COLO668 (cell line): Measurements from ENCODE around the gene PSEN1.
"Not testable (repeated sequence)": the region's sequence is repeated elsewhere in the genome, so short reads cannot be mapped to it uniquely, and the experiment has no call there.

Source experiments
- DNase-seq: peaks from one replicate; lab custom pipeline; 2025; ENCODE audit not compliant: unreplicated experiment; lab: John Stamatoyannopoulos, UW

Gene PSEN1

DNA sequence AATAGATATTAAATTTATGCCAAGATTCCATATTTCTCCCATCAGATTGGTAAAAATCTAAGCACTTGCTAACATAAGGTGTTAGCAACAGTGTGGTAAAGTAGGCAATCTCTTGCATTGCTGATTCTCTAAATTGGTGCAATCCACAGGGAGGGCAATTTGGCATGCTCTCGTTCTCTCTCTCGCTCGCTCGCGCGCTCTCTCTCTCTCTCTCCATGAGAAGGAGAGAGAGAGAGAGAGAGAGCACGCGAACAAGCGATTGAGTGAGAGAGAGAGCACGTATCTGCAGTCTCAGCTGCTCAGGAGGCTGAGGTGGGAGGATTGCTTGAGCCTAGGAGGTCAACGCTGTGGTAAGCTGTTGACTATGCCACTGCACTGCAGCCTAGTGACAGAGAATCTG lies 25.9 kb downstream of the PSEN1 start:
- no peak for DNase-seq

DNA sequence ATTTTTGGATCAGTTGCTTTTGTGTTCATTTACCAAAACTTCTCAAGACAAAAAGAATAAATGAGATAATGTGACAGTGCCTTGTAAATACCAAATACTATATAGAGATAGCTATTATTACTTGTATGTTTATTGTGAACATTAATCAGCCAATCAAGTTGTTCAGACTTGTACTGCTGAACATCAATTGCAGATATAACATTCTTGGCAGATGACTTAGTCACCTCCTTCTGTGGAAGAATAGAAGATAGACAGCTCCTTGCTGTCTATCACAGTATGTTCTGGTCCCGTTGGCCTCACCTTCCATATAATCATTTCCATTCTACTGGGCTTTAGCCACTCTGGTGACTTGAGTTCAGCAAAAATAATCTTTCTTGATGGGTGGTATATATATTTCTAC lies 30.1 kb downstream of the PSEN1 start:
- no peak for DNase-seq

DNA sequence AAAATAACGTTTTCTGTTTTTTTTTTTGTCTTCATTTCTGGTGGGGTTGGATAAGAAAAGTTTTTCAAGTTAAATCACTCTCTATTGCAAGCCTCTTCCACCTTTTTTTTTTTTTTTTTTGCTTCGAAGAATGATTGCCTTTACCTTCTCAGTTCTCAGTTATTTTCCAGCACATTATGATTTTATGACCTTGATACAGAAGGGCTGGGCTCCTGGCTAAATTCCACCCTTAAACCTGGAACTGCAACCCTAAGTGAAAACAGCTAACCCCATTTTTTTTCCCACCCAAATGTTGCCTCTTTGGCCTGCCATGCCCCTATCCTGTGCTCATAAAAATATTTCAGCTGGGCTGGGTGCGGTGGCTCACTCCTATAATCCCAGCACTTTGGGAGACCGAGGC lies 31.4 kb downstream of the PSEN1 start:
- no peak for DNase-seq

DNA sequence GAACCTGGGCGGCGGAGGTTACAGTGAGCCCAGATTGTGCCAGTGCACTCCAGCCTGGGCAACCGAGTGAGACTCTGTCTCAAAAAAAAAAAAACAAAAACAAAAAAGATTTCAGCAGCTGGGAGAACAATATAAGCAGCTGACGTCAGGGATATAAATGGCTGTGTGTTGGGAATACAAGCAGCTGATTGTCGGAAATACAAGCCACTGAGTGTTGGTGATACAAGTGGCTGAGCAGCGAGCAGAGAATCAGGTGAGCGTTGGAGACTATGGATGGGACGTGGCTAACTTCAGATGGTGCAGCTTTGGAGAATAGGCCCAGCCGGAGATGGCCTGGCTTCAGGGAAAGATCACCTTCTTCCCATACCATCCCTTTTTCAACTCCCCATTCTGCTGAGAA lies 32.0 kb downstream of the PSEN1 start:
- no peak for DNase-seq

GRCh38 chr14:73168691-73169090 lies 32.4 kb downstream of the PSEN1 start:
- no peak for DNase-seq

DNA sequence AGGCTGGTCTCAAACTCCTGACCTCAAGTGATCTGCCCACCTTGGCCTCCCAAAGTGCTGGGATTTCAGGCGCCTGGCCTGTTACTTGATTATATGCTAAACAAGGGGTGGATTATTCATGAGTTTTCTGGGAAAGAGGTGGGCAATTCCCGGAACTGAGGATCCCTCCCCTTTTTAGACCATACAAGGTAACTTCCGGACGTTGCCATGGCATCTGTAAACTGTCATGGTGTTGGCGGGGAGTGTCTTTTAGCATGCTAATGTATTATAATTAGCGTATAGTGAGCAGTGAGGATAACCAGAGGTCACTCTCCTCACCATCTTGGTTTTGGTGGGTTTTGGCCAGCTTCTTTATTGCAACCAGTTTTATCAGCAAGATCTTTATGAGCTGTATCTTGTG lies 33.5 kb downstream of the PSEN1 start:
- DNase-seq, result not testable (repeated sequence)

GRCh38 chr14:73170686-73171085 lies 34.4 kb downstream of the PSEN1 start:
- no peak for DNase-seq

DNA sequence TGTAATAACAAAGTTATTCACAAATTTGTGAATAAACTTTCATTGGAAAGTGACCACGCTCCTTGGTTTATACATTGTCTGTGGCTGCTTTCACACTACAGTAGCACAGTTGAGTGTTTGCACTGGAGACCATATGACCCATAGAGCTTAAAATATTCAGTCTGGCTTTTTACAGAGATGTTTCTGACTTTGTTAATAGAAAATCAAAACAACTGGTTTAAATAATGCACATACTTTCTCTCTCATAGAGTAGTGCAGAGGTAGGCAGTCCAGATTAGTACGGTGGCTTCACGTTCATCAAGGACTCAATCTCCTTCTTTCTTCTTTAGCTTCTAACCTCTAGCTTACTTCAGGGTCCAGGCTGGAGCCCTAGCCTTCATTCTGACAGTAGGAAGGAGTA lies 36.2 kb downstream of the PSEN1 start:
- no peak for DNase-seq

GRCh38 chr14:73173092-73173735 lies 36.9 kb downstream of the PSEN1 start:
- DNase-seq, result peak; percentile 7

- no peak for DNase-seq
Observed at GRCh38 chr14:73176685-73177084, 40.4 kb downstream of the PSEN1 start.

- no peak for DNase-seq
Observed at GRCh38 chr14:73180385-73180805, 44.1 kb downstream of the PSEN1 start.

DNA sequence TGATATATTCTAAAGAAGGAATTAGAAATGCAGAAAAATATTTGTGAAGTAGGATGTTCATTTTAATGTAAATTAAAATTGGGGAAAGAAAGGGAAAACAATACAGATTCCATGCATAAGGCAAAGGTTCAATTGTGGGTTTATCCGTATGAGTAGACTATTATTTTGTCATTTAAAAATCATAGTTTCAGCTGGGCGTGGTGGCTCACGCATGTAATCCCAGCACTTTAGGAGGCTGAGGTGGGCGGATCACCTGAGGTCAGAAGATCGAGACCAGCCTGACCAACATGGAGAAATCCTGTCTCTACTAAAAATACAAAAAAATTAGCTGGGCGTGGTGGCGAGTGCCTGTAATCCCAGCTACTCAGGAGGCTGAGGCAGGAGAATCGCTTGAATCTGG lies 44.7 kb downstream of the PSEN1 start:
- not testable (repeated sequence) for DNase-seq

GRCh38 chr14:73188501-73188911 lies 52.2 kb downstream of the PSEN1 start:
- DNase-seq, result no peak

DNA sequence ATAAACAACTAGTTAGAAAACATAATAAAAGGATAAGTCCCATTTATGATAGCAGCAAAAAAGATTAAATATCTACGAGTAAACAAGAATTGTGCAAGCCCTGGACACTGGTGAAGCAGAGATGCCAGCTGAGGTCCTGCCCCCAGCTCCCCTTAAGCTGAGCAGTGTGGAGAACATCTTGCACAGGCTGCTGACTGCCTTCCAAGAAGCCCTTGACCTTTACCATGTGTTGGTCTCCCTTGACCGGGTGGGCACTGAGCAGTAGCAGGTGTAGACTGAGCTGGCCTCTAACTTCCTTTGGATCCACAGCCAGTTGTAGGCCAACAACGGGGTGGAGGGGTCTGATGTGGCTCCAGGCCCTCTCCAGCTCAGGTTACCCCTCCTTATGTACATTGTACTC lies 53.3 kb downstream of the PSEN1 start:
- DNase-seq, result no peak

- no peak for DNase-seq
Observed at GRCh38 chr14:73191441-73191840, 55.1 kb downstream of the PSEN1 start.

GRCh38 chr14:73194306-73194705 lies 58.0 kb downstream of the PSEN1 start:
- DNase-seq, result not testable (repeated sequence)

DNA sequence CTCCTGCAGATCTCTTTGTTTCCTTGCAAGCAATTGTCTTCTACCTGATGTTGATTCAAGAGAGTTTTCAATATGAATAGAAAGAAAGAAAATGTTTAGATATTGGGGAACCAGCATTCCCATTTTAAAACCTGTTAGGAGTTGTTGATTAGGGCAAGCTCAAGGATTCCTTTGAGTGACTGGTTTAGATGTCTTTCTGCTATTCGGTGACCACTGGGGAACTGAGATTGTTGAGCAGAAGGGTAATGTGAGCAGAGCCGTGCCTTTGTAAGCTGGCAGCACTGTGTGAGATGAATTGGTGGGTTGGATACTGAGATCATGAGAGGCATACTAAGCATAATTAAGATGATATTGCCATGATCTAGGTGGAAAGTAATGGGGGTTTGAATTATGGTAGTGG lies 61.9 kb downstream of the PSEN1 start:
- DNase-seq, result no peak

DNA sequence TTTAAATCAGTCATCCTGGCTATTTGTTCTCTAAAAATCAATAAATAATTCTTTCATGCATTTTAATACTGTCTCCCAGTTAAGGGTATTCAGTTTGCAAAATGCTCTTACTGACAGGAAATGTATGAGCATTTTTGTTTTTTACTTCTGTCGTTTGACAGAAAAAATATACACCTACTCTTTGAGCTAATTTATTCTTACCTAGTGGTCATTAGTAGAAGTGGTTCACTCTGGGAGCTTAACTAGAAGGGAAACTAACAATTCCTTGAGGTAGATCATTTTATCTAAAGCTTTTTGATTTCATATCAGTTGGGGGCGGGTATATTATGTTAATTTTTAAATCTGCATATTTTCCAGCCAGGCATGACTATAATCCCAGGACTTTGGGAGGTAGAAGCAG lies 67.2 kb downstream of the PSEN1 start:
- DNase-seq, result no peak

DNA sequence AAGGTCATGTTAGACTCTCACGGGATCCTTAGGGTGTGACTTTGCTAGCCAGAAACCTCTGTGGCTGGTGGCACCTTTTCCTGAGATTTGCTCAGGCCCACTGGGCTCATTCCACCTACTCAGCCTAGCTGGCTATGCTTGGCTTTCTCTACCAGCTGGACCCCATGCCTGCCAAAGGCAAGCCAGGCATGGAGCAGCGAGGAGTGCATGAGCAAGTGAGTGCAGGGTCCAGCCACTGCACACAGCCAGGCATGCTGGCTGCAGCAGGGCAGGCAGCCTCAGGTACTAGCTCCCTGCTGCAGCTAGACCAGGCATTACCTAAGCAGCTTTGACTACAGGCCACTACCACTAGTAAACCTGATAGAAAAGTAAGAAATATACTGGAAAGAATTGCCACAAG lies 71.3 kb downstream of the PSEN1 start:
- DNase-seq, result no peak

DNA sequence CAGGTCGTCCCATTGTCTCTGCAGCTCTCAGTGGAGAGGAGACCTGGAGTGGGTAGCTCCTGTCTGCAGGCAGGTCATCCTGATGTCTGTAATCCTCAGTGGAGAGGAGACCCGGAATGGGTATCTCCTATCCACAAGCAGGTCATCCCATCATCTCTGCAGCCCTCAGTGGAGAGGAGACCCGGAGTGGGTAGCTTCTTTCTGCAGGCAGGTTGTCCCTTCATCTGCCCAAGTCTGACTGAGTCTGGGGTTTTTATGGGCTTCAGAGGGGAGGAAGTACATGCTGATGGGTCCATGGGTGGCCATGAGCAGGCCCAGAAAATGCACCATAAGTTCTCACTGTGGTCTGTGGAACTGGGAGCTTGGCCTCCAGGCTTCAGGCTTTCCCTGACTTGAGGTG lies 72.1 kb downstream of the PSEN1 start:
- no peak for DNase-seq

DNA sequence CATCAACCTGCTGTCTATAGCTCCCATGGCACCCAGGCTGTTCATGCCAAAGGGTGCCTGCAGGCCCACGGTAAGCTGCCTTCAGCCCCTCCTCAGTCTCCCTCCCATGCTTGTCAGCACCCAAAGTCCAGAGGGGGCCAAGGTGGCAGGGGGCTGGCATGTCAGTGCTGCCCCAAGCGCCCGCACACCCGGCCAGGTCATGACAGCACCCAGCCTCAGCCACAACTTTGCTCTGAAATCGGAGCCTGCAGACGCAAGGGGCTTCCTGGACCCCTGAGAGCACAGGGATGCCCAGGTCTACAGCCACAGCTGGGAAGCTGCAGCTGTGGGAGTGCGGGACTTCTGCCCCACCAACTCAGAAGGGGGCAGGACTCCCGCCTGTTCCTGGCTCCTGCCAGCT lies 72.5 kb downstream of the PSEN1 start:
- no peak for DNase-seq

GRCh38 chr14:73209953-73210352 lies 73.6 kb downstream of the PSEN1 start:
- DNase-seq, result no peak

DNA sequence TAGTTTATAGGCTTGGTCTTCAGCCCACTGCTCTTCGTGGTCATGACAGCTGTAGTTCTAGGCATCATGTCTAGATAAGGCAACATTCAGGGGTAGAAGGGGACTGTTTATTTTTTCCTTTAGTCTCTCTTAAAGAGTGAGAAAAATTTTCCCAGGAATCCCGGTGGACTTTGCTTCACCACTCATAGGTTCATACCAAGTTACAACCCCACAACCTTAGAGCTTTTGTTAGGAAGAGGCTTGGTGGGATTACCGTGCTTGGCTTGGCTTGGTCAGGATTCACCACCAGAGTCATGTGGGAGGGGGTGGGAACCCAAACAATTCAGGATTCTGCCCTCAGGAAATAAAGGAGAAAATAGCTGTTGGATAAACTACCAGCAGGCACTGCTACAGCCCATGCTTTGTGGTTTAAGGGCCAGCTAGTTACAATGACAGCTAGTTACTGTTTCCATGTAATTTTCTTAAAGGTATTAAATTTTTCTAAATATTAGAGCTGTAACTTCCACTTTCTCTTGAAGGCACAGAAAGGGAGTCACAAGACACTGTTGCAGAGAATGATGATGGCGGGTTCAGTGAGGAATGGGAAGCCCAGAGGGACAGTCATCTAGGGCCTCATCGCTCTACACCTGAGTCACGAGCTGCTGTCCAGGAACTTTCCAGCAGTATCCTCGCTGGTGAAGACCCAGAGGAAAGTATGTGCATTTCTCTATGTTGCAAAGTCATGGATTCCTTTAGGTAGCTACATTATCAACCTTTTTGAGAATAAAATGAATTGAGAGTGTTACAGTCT lies 75.1 kb downstream of the PSEN1 start:
- DNase-seq, result no peak
